GM18867 (cell line): ENCODE results near the gene NBAS.
"Not testable (repeated sequence)": the region's sequence is repeated elsewhere in the genome, so short reads cannot be mapped to it uniquely, and the experiment has no call there.

Experiments
- ATAC-seq: cut with Tn5 transposase; IDR thresholded peaks from one replicate; pipeline ENCODE4 v1.9.1; 2021; ENCODE audit warnings: mild to moderate bottlenecking, moderate library complexity; ENCODE audit not compliant: unreplicated experiment

NBAS gene

DNA sequence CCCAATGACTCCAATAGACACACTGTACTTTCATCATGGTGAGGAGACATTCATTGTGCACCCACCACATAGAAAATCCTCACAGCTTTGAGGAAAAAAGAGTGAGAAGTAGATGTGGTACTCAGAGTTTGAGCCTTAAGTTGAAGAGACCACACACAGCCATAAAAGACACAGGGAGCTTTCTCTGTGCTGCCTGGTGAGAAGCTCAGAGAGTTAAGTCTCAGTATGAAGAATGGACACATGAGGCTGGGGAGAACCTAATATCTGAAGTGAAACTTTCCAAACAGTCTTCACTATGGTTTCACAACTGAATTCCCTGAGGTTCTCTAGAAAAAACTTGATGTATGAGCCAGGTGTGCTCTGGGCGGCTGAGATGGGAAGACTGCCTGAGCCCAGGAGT lies 237.9 kb downstream of the NBAS start:
- ATAC-seq: no peak

DNA sequence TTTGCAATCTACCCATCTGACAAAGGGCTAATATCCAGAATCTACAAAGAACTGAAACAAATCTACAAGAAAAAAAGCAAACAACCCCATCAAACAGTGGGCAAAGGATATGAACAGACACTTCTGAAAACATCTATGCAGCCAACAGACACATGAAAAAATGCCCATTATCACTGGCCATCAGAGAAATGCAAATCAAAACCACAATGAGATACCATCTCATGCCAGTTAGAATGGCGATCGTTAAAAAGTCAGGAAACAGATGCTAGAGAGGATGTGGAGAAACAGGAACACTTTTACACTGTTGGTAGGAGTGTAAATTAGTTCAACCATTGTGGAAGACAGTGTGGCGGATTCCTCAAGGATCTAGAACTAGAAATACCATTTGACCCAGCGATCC lies 239.7 kb downstream of the NBAS start:
- not testable (repeated sequence) for ATAC-seq

DNA sequence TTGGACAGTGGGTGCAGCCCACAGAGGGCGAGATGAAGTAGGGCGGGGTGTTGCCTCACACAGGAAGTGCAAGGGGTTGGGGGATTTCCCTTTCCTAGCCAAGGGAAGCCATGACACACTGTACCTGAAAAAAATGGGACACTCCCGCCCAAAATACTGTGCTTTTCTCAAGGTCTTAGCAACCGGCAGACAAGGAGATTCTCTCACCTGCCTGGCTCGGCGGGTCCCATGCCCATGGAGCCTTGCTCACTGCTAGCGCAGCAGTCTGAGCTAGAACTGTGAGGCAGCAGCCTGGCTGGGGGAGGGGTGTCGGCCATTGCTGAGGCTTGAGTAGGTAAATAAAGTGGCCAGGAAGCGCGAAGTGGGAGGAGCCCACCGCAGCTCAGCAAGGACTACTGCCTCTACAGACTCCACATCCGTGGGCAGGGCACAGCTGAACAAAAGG lies 244.7 kb downstream of the NBAS start:
- no peak for ATAC-seq

DNA sequence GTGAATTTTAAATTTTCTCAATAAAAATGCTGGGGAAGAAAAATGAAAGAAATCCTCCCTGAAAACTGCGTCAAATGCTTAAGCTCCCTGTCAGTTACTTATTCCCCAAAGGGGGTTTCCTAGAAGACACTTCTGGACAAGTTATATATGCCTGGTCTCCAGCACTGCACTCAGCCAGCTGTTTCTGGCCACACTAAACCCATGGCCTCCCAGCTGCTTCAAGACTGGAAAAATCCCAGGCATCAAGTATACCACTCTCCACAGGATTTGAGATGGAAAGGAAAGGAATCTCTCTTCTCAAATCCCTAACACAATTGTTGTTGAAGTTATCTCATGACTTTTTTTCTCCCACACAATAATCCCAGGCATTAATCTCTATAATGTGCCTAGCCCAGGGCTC lies 245.7 kb downstream of the NBAS start:
- ATAC-seq: no peak

DNA sequence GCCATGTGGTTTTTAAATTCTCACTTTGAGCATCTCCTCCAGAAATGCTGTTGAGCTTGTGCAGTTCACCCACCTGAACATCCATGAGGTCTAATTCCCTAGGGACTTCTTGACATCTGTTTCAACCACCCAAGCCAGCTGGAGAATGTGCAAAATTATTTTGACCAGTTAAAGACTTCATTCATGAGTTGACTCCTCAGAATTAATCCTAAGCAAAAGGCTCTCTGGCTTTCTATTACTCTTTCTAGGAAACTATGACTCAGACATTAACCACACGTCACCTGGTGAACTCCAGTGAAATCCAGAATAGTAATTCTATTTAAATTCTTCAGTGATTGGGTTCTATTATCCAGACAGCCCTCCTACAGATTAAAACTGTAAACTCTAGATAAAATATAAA lies 247.5 kb downstream of the NBAS start:
- peak; percentile 52 for ATAC-seq

DNA sequence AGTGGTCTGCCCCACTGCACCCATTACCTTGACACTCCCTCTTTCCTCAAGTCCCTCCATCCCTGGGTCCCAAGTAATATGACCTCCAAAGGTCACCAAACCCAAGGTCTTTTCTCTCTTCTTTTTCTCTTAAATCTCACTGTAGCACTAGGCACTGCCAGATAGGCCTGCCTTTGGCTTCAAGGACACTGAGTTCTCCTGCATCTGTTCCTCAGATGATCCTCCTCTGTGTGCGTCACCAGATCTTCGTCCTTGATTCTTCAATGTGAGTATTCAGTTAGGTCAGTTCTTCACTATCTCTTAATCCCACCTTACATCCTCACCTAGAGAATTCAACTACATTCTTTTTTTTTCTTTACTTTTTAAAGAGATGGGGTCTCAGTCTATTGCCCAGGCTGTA lies 249.2 kb downstream of the NBAS start:
- no peak for ATAC-seq

DNA sequence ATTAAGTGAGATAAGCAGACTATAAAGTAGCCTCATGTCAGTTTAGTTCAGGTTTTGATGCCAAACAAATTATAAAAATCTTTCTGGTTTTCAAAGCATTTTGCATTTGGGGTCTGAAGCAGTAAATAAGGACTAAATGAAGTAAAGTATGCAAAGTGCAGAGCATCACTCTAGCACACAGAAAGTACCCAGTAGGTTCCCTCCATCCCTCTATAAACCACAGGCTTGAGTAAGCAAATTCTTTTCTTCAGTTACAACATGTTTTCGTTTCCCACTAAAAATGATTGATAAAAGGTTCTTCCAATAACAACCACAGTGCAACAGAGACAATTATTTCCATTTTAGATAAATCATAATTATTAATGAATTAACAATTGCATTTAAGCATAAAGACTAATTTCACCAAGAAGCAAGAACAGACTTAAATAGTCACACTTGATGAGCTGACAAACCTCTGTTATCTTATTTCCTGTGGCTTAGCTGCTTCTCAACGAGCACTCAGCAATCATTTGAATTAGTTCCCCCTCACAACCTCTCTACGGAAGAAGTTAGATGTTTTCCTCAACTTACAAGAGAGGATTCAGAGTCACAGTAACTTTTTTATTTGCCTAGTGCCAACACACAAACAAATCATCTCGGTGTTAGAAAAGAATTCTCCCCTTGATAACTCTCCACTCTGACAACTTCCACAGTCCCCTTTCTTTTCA lies 249.8 kb downstream of the NBAS start:
- peak; percentile 85 for ATAC-seq

DNA sequence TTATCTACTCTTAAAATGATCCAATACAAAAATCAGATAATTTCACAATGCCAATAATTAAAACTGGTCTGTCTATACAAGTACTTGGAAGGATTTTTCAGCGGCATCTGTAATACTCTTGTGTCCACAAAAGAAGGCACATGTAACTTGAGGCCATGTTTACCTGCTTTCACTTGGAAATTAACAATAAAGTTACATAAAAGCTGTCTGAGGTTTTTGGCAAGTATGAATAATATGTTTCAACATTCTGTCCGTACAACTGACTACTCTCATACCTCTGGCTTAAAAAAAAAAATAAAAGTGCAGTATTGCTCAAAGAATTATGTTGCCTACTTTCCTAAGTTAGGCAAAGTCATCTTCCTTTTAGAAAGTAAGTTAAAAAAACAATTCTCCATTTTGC lies 253.6 kb downstream of the NBAS start:
- no peak for ATAC-seq

DNA sequence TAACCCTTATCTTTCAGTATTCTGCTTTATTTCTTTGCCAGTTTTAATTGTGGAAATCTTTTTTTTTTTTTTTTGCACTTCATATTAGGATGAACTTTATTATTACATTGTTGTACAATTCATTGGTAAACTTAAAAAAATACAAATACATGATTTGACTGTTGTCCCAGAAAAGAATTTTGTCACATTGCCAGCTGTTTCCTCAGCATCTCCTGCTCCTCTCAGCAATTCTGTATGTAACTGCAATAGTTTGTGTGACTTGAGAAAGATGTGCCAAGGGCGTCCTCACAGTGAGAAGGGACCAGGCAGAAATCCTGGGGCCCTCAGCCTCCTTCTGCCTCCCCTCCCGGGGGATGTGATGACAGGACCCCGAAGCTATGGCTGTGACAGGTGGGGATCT lies 254.4 kb downstream of the NBAS start:
- ATAC-seq: no peak

DNA sequence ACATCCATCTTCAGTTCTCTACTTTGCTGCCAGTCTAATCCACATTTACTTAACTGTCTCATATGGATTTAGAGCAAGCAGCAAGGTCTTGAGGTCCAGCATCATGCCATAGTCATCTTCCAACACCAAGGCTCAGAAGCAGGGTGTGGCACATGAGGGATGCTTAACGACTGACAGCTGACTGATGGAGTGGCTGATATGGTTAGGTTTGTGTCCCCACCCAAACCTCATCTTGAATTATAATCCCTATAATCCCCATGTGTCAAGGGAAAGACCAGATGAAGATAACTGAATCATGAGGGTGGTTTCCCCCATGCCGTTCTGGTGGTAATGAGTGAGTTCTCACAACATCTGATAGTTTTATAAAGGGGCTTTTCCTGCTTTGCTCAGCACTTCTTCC lies 257.3 kb downstream of the NBAS start:
- no peak for ATAC-seq

DNA sequence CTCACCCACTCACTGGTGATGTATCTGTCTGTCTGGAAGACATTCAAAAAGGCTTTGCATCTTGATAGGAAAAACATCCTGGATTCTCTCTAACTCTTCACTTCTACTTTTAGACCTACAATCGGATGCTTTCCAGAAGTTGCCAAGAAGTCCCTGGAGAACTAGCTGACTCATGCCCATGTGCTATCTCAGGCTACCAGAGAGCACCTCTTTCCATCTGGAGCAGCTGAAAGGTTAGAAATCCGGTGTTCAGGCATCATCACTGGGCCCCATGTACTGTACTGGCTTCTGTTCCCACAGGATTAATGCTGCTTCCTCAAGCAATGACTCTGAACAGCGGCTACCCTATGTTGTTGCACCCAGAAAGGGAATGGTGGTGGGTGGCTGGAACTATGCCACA lies 259.0 kb downstream of the NBAS start:
- ATAC-seq: no peak

DNA sequence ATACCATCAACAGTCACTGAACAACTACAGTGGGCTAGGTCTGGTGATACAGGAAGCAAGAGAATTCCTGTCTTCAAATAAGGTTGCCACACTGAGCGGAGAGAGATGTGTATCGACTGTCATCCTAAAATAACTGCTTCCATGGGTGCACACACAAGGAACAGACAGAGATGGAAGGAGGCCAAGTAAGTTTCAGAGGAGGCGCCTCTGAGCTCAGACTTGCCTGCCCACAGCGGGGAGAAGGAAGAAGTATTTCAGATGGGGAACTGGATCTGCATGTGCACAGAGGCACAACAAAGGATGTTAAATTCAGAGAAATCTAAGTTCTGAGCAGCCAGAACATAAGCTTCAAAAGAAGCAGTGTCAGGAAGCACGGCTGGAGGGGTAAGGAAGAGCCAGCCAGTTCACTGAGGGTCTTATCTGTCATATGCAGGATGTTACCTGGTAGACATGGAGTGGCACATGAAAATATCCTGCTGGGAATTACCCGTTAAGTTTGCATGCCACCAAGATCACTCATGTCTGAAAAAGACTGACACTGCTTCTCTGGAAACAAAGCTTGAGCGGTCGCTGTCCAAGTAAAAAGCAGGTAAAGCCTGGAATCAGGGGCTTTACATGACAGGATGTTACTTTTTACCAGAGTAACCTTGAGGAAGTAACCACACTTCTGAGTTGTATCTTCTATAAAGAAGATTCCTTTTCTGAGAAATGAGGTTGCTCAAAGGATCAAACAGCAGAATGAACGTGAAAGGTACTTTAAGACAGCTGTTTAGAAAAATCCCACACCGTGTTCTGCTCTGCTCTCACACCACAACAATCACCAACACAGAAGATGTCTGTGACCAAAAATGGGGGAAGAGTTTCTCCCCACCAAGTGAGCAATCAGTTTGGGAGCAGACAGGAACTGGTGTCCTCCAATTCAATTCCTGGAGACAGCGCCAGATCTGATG lies 260.2 kb downstream of the NBAS start:
- ATAC-seq: no peak

DNA sequence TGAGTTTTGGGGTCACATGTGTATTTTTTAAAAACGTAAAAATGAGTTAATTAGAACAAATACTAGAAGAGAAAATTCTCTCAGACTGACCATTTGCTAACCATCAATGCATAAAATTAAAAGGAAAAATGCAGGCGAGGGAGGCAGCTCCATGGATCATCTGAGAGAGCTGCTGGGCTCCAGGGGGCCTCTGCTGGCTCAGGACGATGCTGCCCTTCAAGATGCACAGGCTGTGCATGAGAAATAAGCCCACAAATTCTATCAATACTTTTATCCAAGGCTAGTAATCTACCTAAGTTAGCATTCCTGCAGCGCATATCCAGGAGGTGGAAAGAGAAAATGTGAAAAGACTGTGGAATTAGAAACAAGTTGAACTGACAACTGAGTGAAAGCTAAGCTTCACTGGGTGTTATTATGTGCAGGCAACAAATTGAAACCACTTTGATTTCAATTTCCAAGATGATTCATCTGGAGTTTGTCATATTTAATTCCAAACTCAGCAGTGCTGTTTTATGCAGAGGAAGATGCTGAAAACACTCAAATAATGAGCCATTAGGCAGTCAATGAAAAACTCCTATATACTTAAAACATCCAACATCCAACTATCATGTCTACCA lies 261.1 kb downstream of the NBAS start:
- no peak for ATAC-seq

DNA sequence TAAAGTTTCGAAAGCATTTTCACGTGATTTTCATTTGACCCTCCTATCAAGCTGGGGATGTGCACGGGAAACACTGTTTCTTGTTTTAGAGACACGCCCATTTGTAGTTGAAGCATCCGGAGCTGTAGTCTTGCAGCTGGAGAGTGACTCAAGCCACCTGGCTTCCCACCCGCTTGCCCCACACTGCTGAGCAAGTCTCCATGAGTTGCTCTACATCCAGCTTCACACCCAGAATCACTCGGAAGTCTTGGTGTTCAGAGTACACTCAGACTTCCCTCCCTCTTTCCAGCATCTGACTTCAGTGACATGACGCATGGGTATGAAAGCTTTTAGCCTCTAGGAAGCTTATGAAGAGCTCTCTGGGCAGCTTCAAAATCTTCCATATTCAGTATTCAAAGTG lies 262.4 kb downstream of the NBAS start:
- no peak for ATAC-seq

DNA sequence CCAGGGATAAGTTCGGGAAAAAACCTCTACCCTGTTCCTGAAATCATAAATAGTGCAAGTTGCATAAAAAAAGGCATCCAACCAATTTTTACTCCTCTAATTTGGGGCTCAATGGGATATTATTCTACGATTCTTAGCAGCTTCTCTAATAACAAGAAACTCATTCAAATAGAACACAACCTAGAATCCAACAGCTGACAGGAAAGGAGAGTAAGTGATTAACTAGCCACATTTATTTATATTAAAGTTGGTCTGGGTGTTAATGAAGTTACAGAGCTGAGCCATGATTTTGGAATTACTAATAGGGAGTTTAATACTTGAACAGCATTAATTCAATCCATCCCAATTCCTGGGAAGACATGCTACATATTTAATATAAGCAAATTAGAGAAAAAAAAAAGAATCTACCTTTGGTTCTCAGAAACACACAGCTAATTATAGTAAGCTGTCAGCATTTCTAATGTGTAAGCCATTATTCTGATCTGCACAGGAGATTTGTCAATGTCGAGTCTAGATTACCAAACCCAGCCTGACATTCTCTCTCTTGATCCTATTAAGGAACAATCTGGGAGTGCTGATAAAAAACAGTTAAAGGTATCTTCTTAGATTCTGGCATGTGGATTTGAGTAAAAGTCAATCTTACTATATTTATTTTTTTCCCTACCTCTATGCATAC lies 267.7 kb downstream of the NBAS start:
- ATAC-seq: no peak

DNA sequence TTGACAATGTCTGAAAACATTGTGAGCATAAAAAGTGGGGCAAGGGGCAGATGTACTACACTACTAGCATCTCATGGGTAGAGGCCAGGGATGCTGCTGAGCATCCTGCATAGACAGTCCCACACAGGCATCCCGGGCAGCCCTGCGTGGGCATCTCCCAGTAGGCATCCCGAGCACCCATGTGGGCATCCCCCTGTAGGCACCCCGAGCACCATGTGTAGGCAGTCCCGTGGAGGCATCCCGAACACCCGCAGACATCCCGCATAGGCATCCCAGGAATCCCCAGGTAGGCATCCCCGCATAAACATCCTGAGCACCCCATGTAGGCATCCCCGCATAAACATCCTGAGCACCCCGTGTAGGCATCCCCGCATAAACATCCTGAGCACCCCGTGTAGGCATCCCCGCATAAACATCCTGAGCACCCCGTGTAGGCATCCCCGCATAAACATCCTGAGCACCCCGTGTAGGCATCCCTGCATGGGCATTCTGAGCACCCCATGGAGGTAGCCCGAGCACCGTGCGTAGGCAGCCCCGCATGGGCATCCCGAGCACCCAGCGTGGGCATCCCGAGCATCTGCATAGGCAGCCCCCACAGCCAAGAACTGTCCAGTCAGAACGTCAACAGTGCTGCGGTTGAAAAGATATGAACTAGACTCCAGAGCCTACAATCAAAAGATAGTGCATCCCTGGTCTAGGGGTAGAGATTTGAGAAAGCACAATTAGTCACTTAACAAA lies 273.5 kb downstream of the NBAS start:
- ATAC-seq: no peak

DNA sequence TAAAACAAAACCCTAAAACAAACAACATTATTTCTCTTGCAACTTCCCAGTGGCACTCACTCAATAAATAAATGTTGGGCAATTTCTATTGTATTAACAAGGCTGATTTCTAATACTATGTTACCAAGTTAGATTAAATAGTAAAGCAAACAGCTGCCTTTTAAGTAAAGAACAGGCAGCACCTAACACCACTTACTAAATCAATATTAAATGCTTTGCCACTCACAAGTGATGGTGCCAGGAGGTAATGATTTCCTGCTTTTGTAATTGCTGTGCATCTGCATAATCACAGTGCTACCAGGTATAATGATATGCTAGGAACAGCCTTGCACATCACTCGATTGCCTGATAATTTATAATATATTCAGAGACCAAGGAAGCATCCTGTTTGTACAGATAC lies 276.5 kb downstream of the NBAS start:
- no peak for ATAC-seq

DNA sequence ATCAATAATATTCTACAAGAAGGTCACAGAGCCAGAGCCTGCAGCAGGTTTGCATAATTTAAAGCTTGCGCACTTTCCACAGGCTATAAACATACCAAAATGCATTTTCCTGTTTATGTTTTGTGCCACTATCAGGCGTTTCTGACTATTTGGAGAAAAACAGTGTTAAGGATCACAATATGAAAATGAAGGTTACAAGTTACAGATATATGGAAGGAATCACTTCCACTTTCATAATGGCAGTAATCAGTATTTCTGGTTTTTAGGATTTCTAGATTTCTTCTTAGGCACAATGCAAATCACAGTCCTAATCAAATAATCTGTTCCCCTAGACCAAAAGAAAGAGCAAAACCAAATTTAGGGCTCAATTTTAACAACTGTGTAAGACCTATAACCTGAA lies 279.5 kb downstream of the NBAS start:
- ATAC-seq: no peak

DNA sequence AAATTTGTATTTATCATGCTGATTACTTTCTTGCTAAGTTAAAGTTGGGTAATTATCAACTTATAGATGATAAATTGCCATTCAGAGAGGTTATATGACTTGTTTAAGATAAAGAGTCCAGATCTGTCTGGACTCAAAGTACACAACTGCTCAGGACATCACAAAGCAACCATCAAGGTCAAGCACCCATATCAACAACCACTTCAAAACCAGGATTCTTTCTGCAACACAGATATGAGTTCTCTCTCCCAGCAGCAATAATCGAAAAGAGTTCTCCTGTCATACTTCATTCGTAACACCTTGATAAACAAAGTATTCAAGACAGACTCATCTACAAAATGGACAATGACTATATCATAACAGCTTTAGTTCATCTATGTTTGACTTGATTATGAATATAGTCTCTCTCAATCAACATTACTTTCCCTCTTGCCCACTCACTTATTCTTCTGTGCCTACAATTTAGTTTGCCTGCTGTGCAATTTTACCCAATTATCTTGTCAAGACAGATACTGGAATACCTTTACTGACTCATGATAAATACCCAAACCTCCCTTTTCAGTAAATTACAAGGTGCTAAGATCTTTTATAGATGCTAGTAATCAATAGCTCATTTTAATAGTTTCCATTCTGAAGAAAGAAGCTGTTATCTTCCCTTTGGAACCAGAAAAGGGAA lies 281.8 kb downstream of the NBAS start:
- no peak for ATAC-seq

DNA sequence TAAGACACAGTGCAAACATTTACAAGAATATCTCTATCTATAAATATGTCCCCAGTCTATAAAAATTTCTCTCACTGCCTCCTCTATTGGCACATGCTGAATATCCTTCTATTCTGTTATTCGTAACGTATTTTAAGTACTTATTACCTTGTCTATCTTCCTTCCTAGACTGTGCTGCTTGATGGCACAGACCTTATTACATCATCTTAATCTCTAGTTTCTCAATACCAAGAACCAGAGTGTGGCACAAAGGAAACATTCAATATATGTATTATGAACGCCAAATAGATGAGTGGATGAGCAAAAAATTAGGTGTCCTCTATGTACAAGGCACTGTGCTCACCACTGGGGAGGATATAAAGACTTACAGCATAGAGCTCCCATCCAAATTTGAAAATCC lies 282.8 kb downstream of the NBAS start:
- ATAC-seq: no peak
